Tibial nerve (tissue), 4 donors: ENCODE results near the gene GPR158. TPM values are rescaled to one million over a fixed set of nuclear protein-coding genes. Genes with fewer than 3 reads are reported as not detected.

Source experiments
- DNase-seq, 2 donors: peaks; one replicate each; pipeline ENCODE4 v3.0.0-alpha.2; 2019; ENCODE audit warnings: low spot score in 2 of 2
- H3K27ac ChIP-seq, 4 donors: fragments of 200-600 bp; sonication (generic) in 3 of 4; one replicate each; pipeline ENCODE4 v1.5.1; 2017 to 2019; ENCODE audit warnings: mild to moderate bottlenecking in 1 of 4
- H3K27me3 ChIP-seq, 2 donors: fragments of 200-600 bp; sonication (generic) in 1 of 2; one replicate each; pipeline versions ENCODE4 v1.5.1 to v1.6.0; 2017 to 2019
- H3K36me3 ChIP-seq, 3 donors: fragments of 200-600 bp; sonication (generic); one replicate each; pipeline ENCODE4 v1.5.1; 2018 to 2019
- H3K4me1 ChIP-seq, 4 donors: fragments of 200-600 bp; sonication (generic) in 3 of 4; one replicate each; pipeline ENCODE4 v1.5.1; 2017 to 2019
- H3K4me3 ChIP-seq, 4 donors: fragments of 200-600 bp; sonication (generic) in 3 of 4; one replicate each; pipeline ENCODE4 v1.5.1; 2017 to 2019; ENCODE audit warnings: mild to moderate bottlenecking in 1 of 4, moderate library complexity in 1 of 4
- H3K9me3 ChIP-seq, 4 donors: fragments of 200-600 bp; sonication (generic) in 3 of 4; one replicate each; pipeline ENCODE4 v1.5.1; 2017 to 2019
- CTCF ChIP-seq, 5 experiments: fragments of 200-600 bp in 3 of 5; fragments of 450-650 bp in 2 of 5; sonication (generic) in 3 of 5; IDR thresholded peaks; one replicate each; pipeline ENCODE4 v1.5.1; 2016 to 2019; ENCODE audit warnings: antibody characterized with exemption in 5 of 5, mild to moderate bottlenecking in 3 of 5, moderate library complexity in 2 of 5
- EP300 ChIP-seq, 2 donors: sonication (generic); formaldehyde crosslinking; IDR thresholded peaks; one replicate each; pipeline ENCODE4 v1.6.1; 2017; ENCODE audit warnings: antibody characterized with exemption in 2 of 2, mild to moderate bottlenecking in 1 of 2
- POLR2A ChIP-seq, 2 donors: fragments of 450-650 bp; IDR thresholded peaks; one replicate each; pipeline ENCODE4 v1.6.1; 2017; ENCODE audit warnings: antibody characterized with exemption in 2 of 2, mild to moderate bottlenecking in 2 of 2, moderate library complexity in 2 of 2
- WGBS, 2 donors: methylation state at CpG; one replicate each; pipeline ENCODE4 v1.1.5; 2018; 5-methylcytosine and 5-hydroxymethylcytosine counted together
- total RNA-seq, 4 donors: library from RNA; depleted of rRNA; stranded (reverse); fragments of >200 nt; gene quantifications; one replicate each; pipeline ENCODE4 v1.1.0, GENCODE V29; 2016

The GPR158 gene
- total RNA-seq, 4 donors from 2014 or later = under 0.01 to 0.39 (median under 0.01) TPM

- Histone ChIP-seq H3K9me3 (no peaks in the 10 kb centered on the region), H3K4me1 (no peaks in the 10 kb centered on the region)
- WGBS, 2 donors = 51 to 52% methylated on average over 3 of the region's 3 CpGs
Measured at GRCh38 chr10:25497246-25497645, 322.4 kb downstream of the GPR158 start.

GRCh38 chr10:25498645-25499044 lies 323.8 kb downstream of the GPR158 start:
- TF ChIP-seq CTCF (IDR thresholded peaks at IDR 0.05) = no peak
- no peak for TF ChIP-seq EP300 (IDR thresholded peaks at IDR 0.05)
- no peak for TF ChIP-seq POLR2A (IDR thresholded peaks at IDR 0.05)
- no peak for DNase-seq
- Histone ChIP-seq H3K4me3 (no peak overlapping the region), H3K36me3 (no peaks in the 10 kb centered on the region), H3K27me3 (no peaks in the 10 kb centered on the region), H3K4me1 (no peaks in the 10 kb centered on the region), H3K9me3 (no peaks in the 10 kb centered on the region), H3K27ac (no peak overlapping the region)
- WGBS, 2 donors = 82 to 92% methylated on average over 5 of the region's 5 CpGs

More at GRCh38 chr10:25497246-25497645, 322.4 kb downstream of the GPR158 start:
- TF ChIP-seq POLR2A (IDR thresholded peaks at IDR 0.05) = no peak
- no peak for TF ChIP-seq CTCF (IDR thresholded peaks at IDR 0.05)
- no peak for TF ChIP-seq EP300 (IDR thresholded peaks at IDR 0.05)
- Histone ChIP-seq H3K4me3 (no peak overlapping the region), H3K27me3 (no peaks in the 10 kb centered on the region), H3K36me3 (no peaks in the 10 kb centered on the region), H3K27ac (no peak overlapping the region)
- DNase-seq = no peak

GRCh38 chr10:25501912-25502311 lies 327.1 kb downstream of the GPR158 start:
- TF ChIP-seq POLR2A (IDR thresholded peaks at IDR 0.05) (no peak), CTCF (IDR thresholded peaks at IDR 0.05) (no peak), EP300 (IDR thresholded peaks at IDR 0.05) (no peak)
- H3K4me3 ChIP-seq = no peak overlapping the region
- WGBS, 2 donors = 49 to 50% methylated on average over 4 of the region's 4 CpGs
- no peaks in the 10 kb centered on the region for H3K4me1 ChIP-seq
- DNase-seq = no peak
- H3K27me3 ChIP-seq = no peaks in the 10 kb centered on the region
- no peaks in the 10 kb centered on the region for H3K9me3 ChIP-seq
- H3K27ac ChIP-seq = no peak overlapping the region
- H3K36me3 ChIP-seq = no peaks in the 10 kb centered on the region

- no peaks in the 10 kb centered on the region for H3K9me3 ChIP-seq
- 67 to 72% methylated on average over 1 of the region's 1 CpG for WGBS, 2 donors
- H3K27me3 ChIP-seq = no peaks in the 10 kb centered on the region
- no peak overlapping the region for H3K27ac ChIP-seq
- TF ChIP-seq CTCF (IDR thresholded peaks at IDR 0.05) (no peak), POLR2A (IDR thresholded peaks at IDR 0.05) (no peak), EP300 (IDR thresholded peaks at IDR 0.05) (no peak)
- no peaks in the 10 kb centered on the region for H3K4me1 ChIP-seq
- DNase-seq = no peak
- H3K36me3 ChIP-seq = no peaks in the 10 kb centered on the region
- H3K4me3 ChIP-seq = no peak overlapping the region
Measured at GRCh38 chr10:25502453-25502852, 327.7 kb downstream of the GPR158 start.

GRCh38 chr10:25504306-25504705 lies 329.5 kb downstream of the GPR158 start:
- Histone ChIP-seq H3K36me3 (no peaks in the 10 kb centered on the region), H3K4me3 (no peak overlapping the region), H3K27me3 (no peaks in the 10 kb centered on the region), H3K4me1 (no peaks in the 10 kb centered on the region), H3K27ac (no peak overlapping the region), H3K9me3 (no peaks in the 10 kb centered on the region)
- WGBS, 2 donors = 81 to 87% methylated on average over 3 of the region's 3 CpGs
- TF ChIP-seq CTCF (IDR thresholded peaks at IDR 0.05) (no peak), EP300 (IDR thresholded peaks at IDR 0.05) (no peak), POLR2A (IDR thresholded peaks at IDR 0.05) (no peak)
- no peak for DNase-seq
